K562 (cell line): ENCODE data around the gene RAVER2. TPM values are rescaled to one million over a fixed set of nuclear protein-coding genes. Genes with fewer than 3 reads are reported as not detected.

Experiments used
- ATAC-seq: fragments of 200-7000 bp; cut with Tn5 transposase; 3 replicates; pipeline ENCODE4 v1.9.1; 2020; ENCODE audit warnings: moderate library complexity
- BruUV-seq: library from RNA; stranded (reverse); fragments of 400-500 nt; replicated peaks from 2 replicates; lab custom pipeline; 2021; lab: Mats Ljungman, UMichigan
- CTCF ChIA-PET: fragments of 300-600 bp; formaldehyde crosslinking; extraction: SDS; loops from one replicate; lab custom pipeline; 2021; ENCODE audit warnings: low intra/inter-chr PET ratio; lab: Yijun Ruan, JAX
- POLR2A ChIA-PET: fragments of 300-600, 350-650 bp; sonication (Branson Sonifier 250); formaldehyde crosslinking; extraction: SDS; loops from one replicate; lab custom pipeline; 2021; ENCODE audit warnings: antibody characterized with exemption, inconsistent platforms; lab: Yijun Ruan, JAX
- DNase-seq, 4 experiments: peaks; one replicate each; pipeline versions ENCODE4 v3.0.0 to v3.0.0-alpha.2; 2011 to 2018; ENCODE audit warnings: low spot score in 3 of 4, mixed read lengths in 3 of 4; ENCODE audit errors: extremely low read depth in 1 of 4
- FAIRE-seq: peaks from 2 replicates; lab custom pipeline; 2011; peaks lifted over from hg19 to GRCh38; lab: Jason Lieb, UNC
- H2AFZ ChIP-seq: 2 replicates; pipeline ENCODE4 v1.6.0; 2011; ENCODE audit warnings: low read depth, low read length, control low read depth, inconsistent platforms
- H3K27ac ChIP-seq: fragments of 200-600 bp; 3 replicates; pipeline ENCODE4 v1.8.0; 2011; ENCODE audit warnings: low read depth, mild to moderate bottlenecking, control low read depth, inconsistent platforms, low read length, moderate library complexity, mixed read lengths; ENCODE audit errors: extremely low read depth
- H3K27me3 ChIP-seq, 2 experiments: fragments of 300-600 bp in 1 of 2; 2 replicates in 1 of 2; 3 replicates in 1 of 2; pipeline versions ENCODE4 v1.6.0 to v1.8.0; 2011; ENCODE audit warnings: inconsistent platforms in 2 of 2, low read length in 2 of 2, mild to moderate bottlenecking in 1 of 2, mixed read lengths in 1 of 2, moderate library complexity in 1 of 2; ENCODE audit not compliant: control insufficient read depth in 2 of 2, insufficient read depth in 2 of 2
- H3K36me3 ChIP-seq: fragments of 300-600 bp; 3 replicates; pipeline ENCODE4 v1.8.0; 2011; ENCODE audit warnings: mild to moderate bottlenecking, low read length, inconsistent platforms; ENCODE audit not compliant: control insufficient read depth, insufficient read depth
- H3K4me1 ChIP-seq, 2 experiments: fragments of 200-600 bp in 1 of 2; replicated peaks in 1 of 2; 2 replicates in 1 of 2; 3 replicates in 1 of 2; pipeline versions ENCODE4 v1.5.1 to v1.8.0; 2011; ENCODE audit warnings: inconsistent platforms in 2 of 2, low read length in 2 of 2, mild to moderate bottlenecking in 1 of 2, mixed read lengths in 1 of 2, moderate library complexity in 1 of 2; ENCODE audit not compliant: control insufficient read depth in 2 of 2, insufficient read depth in 2 of 2
- H3K4me2 ChIP-seq: 2 replicates; pipeline ENCODE4 v1.6.1; 2011; ENCODE audit warnings: low read length, control low read depth, inconsistent platforms, mixed read lengths; ENCODE audit not compliant: insufficient read depth
- H3K4me3 ChIP-seq: fragments of 200-600 bp; sonication (generic), shearing (Covaris generic); 2 replicates; pipeline ENCODE4 v1.5.1; 2016; ENCODE audit warnings: control low read depth, inconsistent platforms
- H3K79me2 ChIP-seq: fragments of 200-600 bp; 3 replicates; pipeline ENCODE4 v1.8.0; 2011; ENCODE audit warnings: low read length, inconsistent platforms; ENCODE audit not compliant: control insufficient read depth, insufficient read depth
- H3K9ac ChIP-seq, 2 experiments: 2 replicates each; pipeline versions ENCODE4 v1.6.0 to v1.6.1; 2011; ENCODE audit warnings: low read depth in 2 of 2, low read length in 2 of 2, control low read depth in 1 of 2, inconsistent platforms in 1 of 2, mild to moderate bottlenecking in 1 of 2, mixed read lengths in 1 of 2; ENCODE audit not compliant: insufficient read depth in 1 of 2
- H3K9me1 ChIP-seq: one replicate; pipeline ENCODE4 v1.6.0; 2011; ENCODE audit warnings: inconsistent platforms, mild to moderate bottlenecking, low read length, moderate library complexity; ENCODE audit not compliant: control insufficient read depth, insufficient read depth
- H3K9me3 ChIP-seq: replicated peaks from 2 replicates; pipeline ENCODE4 v1.5.1; 2011; ENCODE audit warnings: low read depth, low read length, inconsistent platforms; ENCODE audit not compliant: control insufficient read depth, insufficient read depth
- H4K20me1 ChIP-seq: replicated peaks from 2 replicates; pipeline ENCODE4 v1.6.1; 2011; ENCODE audit warnings: low read length, inconsistent platforms, mixed read lengths; ENCODE audit not compliant: control insufficient read depth, insufficient read depth
- CHD1 ChIP-seq: fragments of 200-600 bp; sonication (generic); IDR thresholded peaks from one replicate; pipeline ENCODE4 v1.6.1; 2012; ENCODE audit warnings: mild to moderate bottlenecking, moderate library complexity, low read length, inconsistent platforms
- HDAC2 ChIP-seq: fragments of 450-650 bp; IDR thresholded peaks from 2 replicates; pipeline ENCODE4 v1.6.1; 2016; ENCODE audit warnings: mild to moderate bottlenecking
- MTA2 ChIP-seq: fragments of 450-650 bp; IDR thresholded peaks from 2 replicates; pipeline ENCODE4 v1.6.1; 2016; ENCODE audit warnings: low read depth
- NFIX ChIP-seq: fragments of 250-450 bp; sonication (Bioruptor Pico); IDR thresholded peaks from 2 replicates; pipeline ENCODE4 v1.4.0; 2020; ENCODE audit warnings: low read depth, mild to moderate bottlenecking, moderate library complexity
- PURB ChIP-seq: sonication (generic); formaldehyde crosslinking; IDR thresholded peaks from 2 replicates; pipeline ENCODE4 v1.9.0; 2021; ENCODE audit warnings: low read depth, mild to moderate bottlenecking, missing genetic modification reagents
- SFPQ ChIP-seq: fragments of 200-400 bp; formaldehyde crosslinking; IDR thresholded peaks from 2 replicates; pipeline ENCODE4 v1.6.1; 2017; ENCODE audit warnings: mild to moderate bottlenecking, low read depth, low read length, moderate library complexity
- SRSF3 ChIP-seq: fragments of 200-400 bp; formaldehyde crosslinking; IDR thresholded peaks from 2 replicates; pipeline ENCODE4 v1.6.1; 2016; ENCODE audit warnings: mild to moderate bottlenecking, low read length, moderate library complexity; ENCODE audit not compliant: insufficient read depth
- UBTF ChIP-seq, 2 experiments: IDR thresholded peaks; 2 replicates each; pipeline ENCODE4 v1.6.1; 2012; ENCODE audit warnings: improper control_type of control experiment in 2 of 2, low read depth in 2 of 2, low read length in 2 of 2, borderline replicate concordance in 1 of 2
- WGBS: fragments of 100-300 bp; shearing (Covaris generic); methylation state at CpG from one replicate; pipeline ENCODE4 v1.1.6; 2016; ENCODE audit warnings: low coverage, mixed read lengths; ENCODE audit not compliant: insufficient coverage; ENCODE audit errors: missing lambda C conversion rate; 5-methylcytosine and 5-hydroxymethylcytosine counted together
- in situ Hi-C: fragments of 300-500 bp; cut with MboI; formaldehyde crosslinking; loops from 4 replicates; pipeline ENCODE4 v1.15.0; 2018; ENCODE audit warnings: inconsistent platforms, mixed read lengths
- intact Hi-C: fragments of 100-400 bp; cut with micrococcal nuclease; formaldehyde crosslinking; loops from 2 replicates; pipeline ENCODE4 v1.14.2; 2022
- polyA plus RNA-seq, 8 experiments: library from polyadenylated mRNA; depleted of rRNA in 4 of 8; stranded (reverse) in 5 of 8; unstranded in 3 of 8; fragments of >200 nt; fragmentation: Nextera tagmentation in 2 of 8; fragmentation: Illumina TruSeq in 1 of 8; extraction: Ambion mirVana in 2 of 8; extraction: Trizol in 1 of 8; gene quantifications; 2 replicates each; pipeline versions ENCODE4 v1.2.1 to v1.2.3, GENCODE V29; 2011 to 2014; ENCODE audit warnings: inconsistent platforms in 1 of 8, missing spikeins in 1 of 8
- total RNA-seq, 7 experiments: library from RNA; depleted of rRNA in 6 of 7; stranded (reverse); fragments of >200 nt in 6 of 7; fragmentation: Illumina TruSeq in 2 of 7; extraction: Trizol in 2 of 7; gene quantifications; 2 replicates each; pipeline versions ENCODE4 v1.2.1 to v1.2.3, GENCODE V29; 2011 to 2021; ENCODE audit warnings: low replicate concordance in 1 of 7
- TF ChIP-seq, protein P1 (sequence below): fragments of 150-350 bp; IDR thresholded peaks from 2 replicates; pipeline ENCODE4 v1.6.1; 2014; ENCODE audit warnings: low read depth, mild to moderate bottlenecking, low read length, borderline replicate concordance
- TF ChIP-seq, protein P2 (sequence below), 3 experiments: fragments of 200-800 bp in 1 of 3; fragments of 250-450 bp in 1 of 3; fragments of 450-650 bp in 1 of 3; sonication (Bioruptor Pico) in 1 of 3; sonication (Bioruptor generic) in 1 of 3; formaldehyde crosslinking in 1 of 3; IDR thresholded peaks; 2 replicates each; pipeline versions ENCODE4 v1.6.1 to v1.8.0; 2016 to 2022; ENCODE audit warnings: mild to moderate bottlenecking in 2 of 3, missing genetic modification characterization in 2 of 3, missing compliant biosample characterization in 1 of 3, moderate library complexity in 1 of 3

RAVER2 gene
- total and polyA plus RNA-seq, 9 of the 15 experiments (the other 6 are each of a cell fraction or from before 2014, with no cell fraction given) = 1.8 to 6.1 (median 4.4) TPM

DNA sequence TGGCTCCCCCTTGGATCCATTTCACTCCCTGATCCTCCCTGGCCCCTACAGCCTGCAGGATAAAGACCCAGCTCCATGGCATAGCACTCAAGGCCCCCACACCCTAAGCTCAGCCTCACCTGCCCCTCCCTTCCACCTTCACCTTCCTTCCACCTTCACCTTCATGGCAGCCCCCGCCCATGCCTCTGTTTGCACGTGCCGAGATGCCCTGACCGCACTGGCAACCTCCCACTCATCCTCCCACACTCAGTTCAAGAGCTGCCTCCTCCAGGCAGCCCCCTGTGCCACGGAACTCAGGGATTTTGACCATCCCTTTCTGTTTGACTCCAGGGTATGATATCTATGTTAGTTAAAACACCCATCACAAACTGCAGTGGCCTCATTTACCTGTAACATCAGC, 109.8 kb downstream of the RAVER2 start:
- Histone ChIP-seq H3K36me3 (peaks cover 61% of the 10 kb centered on the region), H3K4me3 (no peak overlapping the region), H3K79me2 (no peaks in the 10 kb centered on the region), H4K20me1 (no peaks in the 10 kb centered on the region), H3K4me1 (no peaks in the 10 kb centered on the region), H3K4me2 (no peak overlapping the region), H3K9ac (peak overlapping the region in 1 of 2 experiments; percentile 64; a peak in 1 of 4 replicates), H3K27me3 (no peaks in the 10 kb centered on the region), H3K9me3 (no peaks in the 10 kb centered on the region), H3K27ac (no peak overlapping the region), H2AFZ (no peak overlapping the region), H3K9me1 (peaks cover 3% of the 10 kb centered on the region)
- DNase-seq (no peak), FAIRE-seq (no peak), ATAC-seq (no peak)
- CTCF ChIA-PET = no interaction called here
- 78% methylated on average over 5 of the region's 5 CpGs for WGBS
- POLR2A ChIA-PET = interaction anchor here (0.5 kb wide), 1 partner anchor 451 kb away, joined by 3 read pairs; no protein-coding TSS in a partner anchor
- intact Hi-C loops (no loop called here), in situ Hi-C loops (no loop called here)
- BruUV-seq = no TSS peak
- TF ChIP-seq MTA2 (no peak), SRSF3 (no peak), PURB (CRISPR knock-in tag) (no peak), UBTF (IDR thresholded peaks at IDR 0.05; ENCODE audit: borderline replicate concordance in 1 of 2, low read depth in 2 of 2, low read length in 2 of 2) (no peak), NFIX (no peak), SFPQ (no peak), CHD1 (no peak), HDAC2 (no peak)
- TF ChIP-seq, protein P1, sequence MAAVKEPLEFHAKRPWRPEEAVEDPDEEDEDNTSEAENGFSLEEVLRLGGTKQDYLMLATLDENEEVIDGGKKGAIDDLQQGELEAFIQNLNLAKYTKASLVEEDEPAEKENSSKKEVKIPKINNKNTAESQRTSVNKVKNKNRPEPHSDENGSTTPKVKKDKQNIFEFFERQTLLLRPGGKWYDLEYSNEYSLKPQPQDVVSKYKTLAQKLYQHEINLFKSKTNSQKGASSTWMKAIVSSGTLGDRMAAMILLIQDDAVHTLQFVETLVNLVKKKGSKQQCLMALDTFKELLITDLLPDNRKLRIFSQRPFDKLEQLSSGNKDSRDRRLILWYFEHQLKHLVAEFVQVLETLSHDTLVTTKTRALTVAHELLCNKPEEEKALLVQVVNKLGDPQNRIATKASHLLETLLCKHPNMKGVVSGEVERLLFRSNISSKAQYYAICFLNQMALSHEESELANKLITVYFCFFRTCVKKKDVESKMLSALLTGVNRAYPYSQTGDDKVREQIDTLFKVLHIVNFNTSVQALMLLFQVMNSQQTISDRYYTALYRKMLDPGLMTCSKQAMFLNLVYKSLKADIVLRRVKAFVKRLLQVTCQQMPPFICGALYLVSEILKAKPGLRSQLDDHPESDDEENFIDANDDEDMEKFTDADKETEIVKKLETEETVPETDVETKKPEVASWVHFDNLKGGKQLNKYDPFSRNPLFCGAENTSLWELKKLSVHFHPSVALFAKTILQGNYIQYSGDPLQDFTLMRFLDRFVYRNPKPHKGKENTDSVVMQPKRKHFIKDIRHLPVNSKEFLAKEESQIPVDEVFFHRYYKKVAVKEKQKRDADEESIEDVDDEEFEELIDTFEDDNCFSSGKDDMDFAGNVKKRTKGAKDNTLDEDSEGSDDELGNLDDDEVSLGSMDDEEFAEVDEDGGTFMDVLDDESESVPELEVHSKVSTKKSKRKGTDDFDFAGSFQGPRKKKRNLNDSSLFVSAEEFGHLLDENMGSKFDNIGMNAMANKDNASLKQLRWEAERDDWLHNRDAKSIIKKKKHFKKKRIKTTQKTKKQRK = no peak
- TF ChIP-seq, protein P2, sequence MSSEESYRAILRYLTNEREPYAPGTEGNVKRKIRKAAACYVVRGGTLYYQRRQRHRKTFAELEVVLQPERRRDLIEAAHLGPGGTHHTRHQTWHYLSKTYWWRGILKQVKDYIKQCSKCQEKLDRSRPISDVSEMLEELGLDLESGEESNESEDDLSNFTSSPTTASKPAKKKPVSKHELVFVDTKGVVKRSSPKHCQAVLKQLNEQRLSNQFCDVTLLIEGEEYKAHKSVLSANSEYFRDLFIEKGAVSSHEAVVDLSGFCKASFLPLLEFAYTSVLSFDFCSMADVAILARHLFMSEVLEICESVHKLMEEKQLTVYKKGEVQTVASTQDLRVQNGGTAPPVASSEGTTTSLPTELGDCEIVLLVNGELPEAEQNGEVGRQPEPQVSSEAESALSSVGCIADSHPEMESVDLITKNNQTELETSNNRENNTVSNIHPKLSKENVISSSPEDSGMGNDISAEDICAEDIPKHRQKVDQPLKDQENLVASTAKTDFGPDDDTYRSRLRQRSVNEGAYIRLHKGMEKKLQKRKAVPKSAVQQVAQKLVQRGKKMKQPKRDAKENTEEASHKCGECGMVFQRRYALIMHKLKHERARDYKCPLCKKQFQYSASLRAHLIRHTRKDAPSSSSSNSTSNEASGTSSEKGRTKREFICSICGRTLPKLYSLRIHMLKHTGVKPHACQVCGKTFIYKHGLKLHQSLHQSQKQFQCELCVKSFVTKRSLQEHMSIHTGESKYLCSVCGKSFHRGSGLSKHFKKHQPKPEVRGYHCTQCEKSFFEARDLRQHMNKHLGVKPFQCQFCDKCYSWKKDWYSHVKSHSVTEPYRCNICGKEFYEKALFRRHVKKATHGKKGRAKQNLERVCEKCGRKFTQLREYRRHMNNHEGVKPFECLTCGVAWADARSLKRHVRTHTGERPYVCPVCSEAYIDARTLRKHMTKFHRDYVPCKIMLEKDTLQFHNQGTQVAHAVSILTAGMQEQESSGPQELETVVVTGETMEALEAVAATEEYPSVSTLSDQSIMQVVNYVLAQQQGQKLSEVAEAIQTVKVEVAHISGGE (CRISPR knock-in tag; IDR thresholded peaks at IDR 0.05) = no peak
